HG02840 (cell line): Measurements from ENCODE around the gene SLC45A1.

Source experiments
- ATAC-seq: cut with Tn5 transposase; IDR thresholded peaks from one replicate; pipeline ENCODE4 v1.9.1; 2021; ENCODE audit warnings: mild to moderate bottlenecking, moderate library complexity, moderate number of reproducible peaks; ENCODE audit not compliant: unreplicated experiment, low FRiP score

The SLC45A1 gene

GRCh38 chr1:8334106-8334851, 16.4 kb downstream of the SLC45A1 start:
- no peak for ATAC-seq

DNA sequence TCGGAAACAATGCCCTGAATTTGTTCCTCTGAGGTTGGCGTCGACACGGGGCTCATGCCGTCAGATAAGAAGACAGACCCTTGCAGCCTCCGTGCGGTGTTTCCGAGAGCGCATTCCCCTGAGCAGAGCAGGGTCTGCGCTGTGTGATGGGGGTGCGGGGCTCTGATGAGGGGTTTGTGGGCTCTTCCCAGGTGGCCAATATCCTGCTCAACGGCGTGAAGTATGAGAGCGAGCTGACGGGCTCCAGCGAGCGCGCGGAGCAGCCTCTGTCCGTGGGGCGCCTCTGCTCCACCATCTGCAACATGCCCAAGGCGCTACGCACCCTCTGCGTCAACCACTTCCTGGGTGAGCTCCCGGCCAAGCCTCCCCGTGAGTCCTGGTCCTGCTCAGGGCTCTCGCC, 17.3 kb downstream of the SLC45A1 start:
- ATAC-seq, result no peak

- ATAC-seq, result no peak
These were observed 20.0 kb downstream of the SLC45A1 start for GRCh38 chr1:8337776-8338525.

GRCh38 chr1:8338526-8339202, 20.8 kb downstream of the SLC45A1 start:
- no peak for ATAC-seq

DNA sequence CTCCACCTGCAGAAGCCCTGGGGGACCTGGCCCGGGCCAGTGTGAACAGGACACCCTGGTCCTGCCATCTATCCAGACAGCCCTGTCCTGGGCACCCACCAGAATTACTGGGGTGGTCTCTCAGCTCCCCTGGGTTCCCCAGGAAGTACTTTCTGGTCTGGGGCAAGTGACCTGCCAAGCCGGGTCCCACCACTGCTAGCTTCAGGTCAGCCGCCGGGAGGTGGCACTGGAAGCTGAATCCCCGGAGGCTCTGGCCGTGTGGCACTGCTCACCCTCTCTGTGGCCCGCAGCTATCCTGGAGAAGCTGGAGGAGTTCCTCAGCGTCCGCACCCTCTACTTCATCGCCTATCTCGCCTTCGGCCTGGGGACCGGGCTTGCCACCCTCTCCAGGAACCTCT, 21.3 kb downstream of the SLC45A1 start:
- ATAC-seq, result no peak

DNA sequence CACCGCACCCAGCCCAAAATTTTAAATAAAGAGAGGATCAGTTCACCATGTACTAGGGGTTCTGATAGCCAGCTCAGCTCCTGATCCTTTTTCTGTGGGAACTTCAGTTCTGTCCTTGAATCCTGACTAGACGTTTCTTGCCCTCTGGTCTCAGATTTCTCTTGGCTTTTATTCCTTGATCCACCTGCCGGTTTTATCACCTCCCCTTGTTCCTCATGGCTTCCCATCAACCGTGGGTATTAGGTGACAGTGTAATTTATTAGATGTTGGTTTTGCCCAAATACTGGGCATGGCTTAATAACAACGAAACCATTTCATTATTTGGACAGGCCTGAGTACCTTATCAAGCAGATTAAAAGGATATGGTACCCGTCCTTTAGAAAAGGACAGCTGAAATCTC, 22.5 kb downstream of the SLC45A1 start:
- no peak for ATAC-seq

DNA sequence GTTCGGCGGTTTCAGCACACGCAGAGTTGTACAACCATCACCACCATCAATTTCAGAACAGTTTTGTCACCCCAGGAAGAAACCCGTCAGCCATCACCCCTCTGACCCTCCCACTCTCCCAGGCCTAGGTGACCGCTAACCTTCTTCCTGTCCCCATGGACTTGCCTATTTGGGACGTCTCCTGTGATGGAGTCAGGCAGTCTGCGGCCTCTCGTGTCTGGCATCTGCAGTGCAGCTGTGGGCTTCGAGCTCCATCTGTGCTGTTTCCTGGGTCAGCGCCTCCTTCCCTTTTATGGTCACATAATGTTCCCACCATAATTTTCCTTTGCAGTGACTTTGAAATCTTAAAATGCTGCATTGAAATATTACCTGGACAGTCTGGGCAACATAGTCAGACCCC, 24.4 kb downstream of the SLC45A1 start:
- no peak for ATAC-seq

- ATAC-seq, result no peak
These were observed 25.1 kb downstream of the SLC45A1 start for GRCh38 chr1:8343044-8343443.

- ATAC-seq, result no peak
These were observed 25.6 kb downstream of the SLC45A1 start for GRCh38 chr1:8343464-8344001.

- ATAC-seq, result no peak
These were observed 27.1 kb downstream of the SLC45A1 start for GRCh38 chr1:8344893-8345507.

DNA sequence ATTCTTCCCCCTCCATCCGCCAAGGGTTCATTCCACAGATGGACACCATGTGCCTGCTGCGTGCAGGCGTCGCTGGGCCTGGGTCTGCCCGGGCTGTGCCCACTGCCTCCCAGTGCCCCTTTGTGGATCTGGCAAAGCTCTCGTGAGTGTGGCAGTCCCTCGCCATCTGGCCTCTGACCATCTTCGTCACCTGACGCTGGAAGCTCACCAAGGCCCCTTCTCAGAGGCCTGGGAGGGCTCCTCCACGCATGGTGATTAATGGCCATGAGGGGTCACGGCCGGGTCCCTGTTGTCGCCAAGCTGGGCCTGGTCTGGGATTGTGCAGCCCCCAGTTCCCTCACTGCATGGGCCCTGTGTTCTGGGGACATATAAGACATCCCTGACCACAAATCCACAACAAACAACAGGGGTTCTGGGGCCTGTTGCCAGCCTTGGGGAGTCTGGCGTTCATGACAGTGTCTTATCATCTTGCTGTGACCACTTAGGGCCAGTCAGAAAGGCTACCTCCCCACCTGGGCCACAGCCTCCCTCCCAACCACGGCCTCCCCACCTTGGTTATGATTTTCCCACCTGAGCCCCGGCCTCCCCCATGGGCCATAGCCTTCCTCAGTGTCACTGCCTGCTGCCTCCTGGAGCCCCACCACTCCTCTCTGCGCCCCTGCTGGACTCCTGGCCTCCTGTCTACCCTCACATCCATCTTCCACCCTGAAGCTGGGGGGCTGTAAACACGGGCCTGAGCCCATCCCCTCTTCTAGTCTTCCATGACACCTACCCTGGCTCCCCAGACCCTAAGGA, 27.9 kb downstream of the SLC45A1 start:
- no peak for ATAC-seq

GRCh38 chr1:8347635-8348034, 29.7 kb downstream of the SLC45A1 start:
- no peak for ATAC-seq

DNA sequence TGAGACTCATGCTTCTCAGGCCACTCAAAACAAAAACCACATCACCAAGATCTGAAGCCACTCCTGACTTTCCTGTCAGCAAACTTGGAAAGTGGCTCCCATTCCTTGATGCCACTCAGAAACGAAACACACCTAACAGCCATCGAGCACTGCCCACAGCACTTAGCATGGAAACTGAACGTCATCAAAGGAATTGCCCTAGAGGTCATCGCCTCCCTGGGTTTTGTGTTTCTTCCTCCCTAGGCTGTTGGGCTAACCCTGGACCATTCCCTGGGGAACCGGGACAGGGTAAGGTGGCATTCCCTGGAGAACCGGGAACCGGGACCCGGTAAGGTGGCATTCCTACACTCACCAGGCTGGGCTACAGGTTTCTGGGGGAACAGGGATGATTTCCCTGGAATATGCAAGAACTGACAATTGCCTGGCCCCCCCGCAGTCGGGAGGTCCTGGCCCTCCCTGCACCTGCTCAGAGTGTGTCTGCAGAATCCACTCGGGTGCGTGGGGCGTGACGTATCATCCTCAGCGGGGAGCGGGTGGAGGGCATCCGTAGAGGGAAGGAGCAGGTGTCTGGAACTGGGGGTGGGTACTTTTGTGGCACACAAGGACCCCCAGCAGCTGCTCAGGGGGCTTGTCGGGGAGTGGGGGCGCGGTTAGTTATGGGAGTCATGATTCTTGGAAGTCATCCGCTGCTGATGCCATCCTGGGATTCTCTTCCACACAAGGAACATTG, 30.3 kb downstream of the SLC45A1 start:
- ATAC-seq, result no peak

DNA sequence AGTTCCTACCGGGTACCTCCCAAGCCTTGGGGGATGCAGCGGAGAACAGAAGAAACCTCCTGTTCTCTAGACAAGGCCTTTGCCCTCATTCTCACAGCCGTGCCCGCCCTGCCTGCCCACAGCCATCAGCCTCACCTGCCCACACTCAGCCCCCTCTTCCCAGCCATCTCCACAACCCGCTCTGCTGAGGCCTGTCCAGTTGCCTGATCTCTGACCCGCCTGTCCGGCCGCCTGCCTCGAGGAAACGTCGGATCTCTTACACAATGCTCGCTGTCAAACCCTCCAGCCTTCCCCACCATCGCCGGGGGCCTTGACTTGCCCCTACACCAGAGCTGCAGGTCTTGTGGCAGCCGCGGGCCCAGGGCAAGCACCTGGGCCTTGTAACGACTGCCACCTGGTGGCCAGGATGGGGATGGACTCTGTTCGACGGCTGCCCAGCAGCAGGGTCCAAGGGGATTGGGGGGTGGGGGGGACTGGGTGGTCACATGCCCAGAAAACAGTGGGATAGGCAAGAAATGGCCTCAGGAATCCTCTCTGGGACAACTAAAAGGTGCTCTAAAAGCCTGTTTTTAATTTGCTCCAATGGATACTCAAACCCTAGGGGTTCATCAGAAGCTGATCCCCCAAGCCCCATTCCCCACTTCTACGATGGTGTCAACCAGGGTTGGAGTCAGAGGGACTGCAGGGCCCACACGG, 31.0 kb downstream of the SLC45A1 start:
- no peak for ATAC-seq

GRCh38 chr1:8349473-8349865, 31.6 kb downstream of the SLC45A1 start:
- no peak for ATAC-seq

GRCh38 chr1:8349961-8350360, 32.0 kb downstream of the SLC45A1 start:
- ATAC-seq, result no peak

GRCh38 chr1:8350914-8351684, 33.2 kb downstream of the SLC45A1 start:
- no peak for ATAC-seq
